MG63 (cell line): ENCODE measurements around the gene DNMT1. TPM values are rescaled to one million over a fixed set of nuclear protein-coding genes. Genes with fewer than 3 reads are reported as not detected.
"Not testable (repeated sequence)": the region's sequence is repeated elsewhere in the genome, so short reads cannot be mapped to it uniquely, and the experiment has no call there.

Source experiments
- DNase-seq: peaks from one replicate; pipeline ENCODE4 v3.0.0-alpha.2; 2020
- H3K27me3 ChIP-seq: fragments of 250-450 bp; sonication (Bioruptor Pico); 2 replicates; pipeline ENCODE4 v1.5.1; 2020; ENCODE audit warnings: mild to moderate bottlenecking, moderate library complexity
- H3K36me3 ChIP-seq: fragments of 250-450 bp; sonication (Bioruptor Pico); 2 replicates; pipeline ENCODE4 v1.5.1; 2020; ENCODE audit warnings: mild to moderate bottlenecking, moderate library complexity
- H3K4me3 ChIP-seq: fragments of 250-450 bp; sonication (Bioruptor Pico); 2 replicates; pipeline ENCODE4 v1.5.1; 2020; ENCODE audit warnings: mild to moderate bottlenecking, moderate library complexity
- H3K9me3 ChIP-seq: fragments of 250-450 bp; sonication (Bioruptor Pico); 2 replicates; pipeline ENCODE4 v1.5.1; 2020; ENCODE audit warnings: mild to moderate bottlenecking, moderate library complexity
- total RNA-seq: library from RNA; depleted of rRNA; stranded (reverse); fragments of >200 nt; shearing (Covaris generic); gene quantifications from 2 replicates; pipeline ENCODE4 v1.2.3, GENCODE V29; 2014; ENCODE audit warnings: low replicate concordance

The DNMT1 gene
- total RNA-seq, 1 experiment from 2014 or later = 138 TPM

- no peak for DNase-seq
- no peak overlapping the region for H3K4me3 ChIP-seq
- no peaks in the 10 kb centered on the region for H3K27me3 ChIP-seq
- H3K36me3 ChIP-seq = peaks cover 7% of the 10 kb centered on the region
- H3K9me3 ChIP-seq = no peaks in the 10 kb centered on the region
Observed at GRCh38 chr19:10226021-10226375, 31.2 kb upstream of the DNMT1 start.

- DNase-seq = no peak
- peaks cover 7% of the 10 kb centered on the region for H3K36me3 ChIP-seq
- no peak overlapping the region for H3K4me3 ChIP-seq
- no peaks in the 10 kb centered on the region for H3K9me3 ChIP-seq
- no peaks in the 10 kb centered on the region for H3K27me3 ChIP-seq
Observed at GRCh38 chr19:10224337-10224736, 29.6 kb upstream of the DNMT1 start.

DNA sequence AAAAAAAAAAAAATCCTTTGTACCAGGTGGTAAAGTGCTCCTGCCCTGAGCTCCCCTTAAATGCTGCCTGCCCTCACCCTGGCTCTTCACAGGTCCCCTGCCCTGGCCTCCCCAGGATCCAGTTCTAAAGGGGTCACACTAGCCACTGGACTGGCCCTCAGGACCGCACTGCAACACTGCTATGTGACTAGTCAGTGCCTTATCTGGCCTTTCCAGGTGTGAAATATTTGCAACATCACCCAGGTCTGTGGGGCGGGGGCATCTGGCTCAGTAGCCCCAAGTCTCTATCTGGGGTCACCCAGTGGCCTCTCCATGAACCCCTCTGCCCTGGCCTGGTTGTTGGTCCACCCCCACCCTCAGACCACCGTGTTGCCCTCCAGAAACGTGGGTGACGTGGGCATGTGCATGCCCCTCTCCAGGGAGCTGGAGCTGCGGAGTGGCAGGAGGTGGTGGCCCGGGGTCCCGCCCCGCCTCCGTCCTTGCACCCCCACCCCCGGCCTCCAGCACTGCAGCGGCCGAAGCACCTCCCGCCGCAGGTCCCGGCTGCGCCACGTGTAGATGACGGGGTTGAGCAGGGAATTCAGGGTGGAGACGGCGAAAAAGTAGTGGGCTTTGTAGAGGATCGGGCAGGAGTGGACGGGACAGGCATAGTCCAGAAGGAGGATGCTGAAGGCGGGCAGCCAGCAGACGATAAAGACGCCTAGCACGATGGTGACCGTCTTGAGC is 28.9 kb upstream of the DNMT1 start:
- H3K4me3 ChIP-seq = no peak overlapping the region
- DNase-seq = no peak

DNA sequence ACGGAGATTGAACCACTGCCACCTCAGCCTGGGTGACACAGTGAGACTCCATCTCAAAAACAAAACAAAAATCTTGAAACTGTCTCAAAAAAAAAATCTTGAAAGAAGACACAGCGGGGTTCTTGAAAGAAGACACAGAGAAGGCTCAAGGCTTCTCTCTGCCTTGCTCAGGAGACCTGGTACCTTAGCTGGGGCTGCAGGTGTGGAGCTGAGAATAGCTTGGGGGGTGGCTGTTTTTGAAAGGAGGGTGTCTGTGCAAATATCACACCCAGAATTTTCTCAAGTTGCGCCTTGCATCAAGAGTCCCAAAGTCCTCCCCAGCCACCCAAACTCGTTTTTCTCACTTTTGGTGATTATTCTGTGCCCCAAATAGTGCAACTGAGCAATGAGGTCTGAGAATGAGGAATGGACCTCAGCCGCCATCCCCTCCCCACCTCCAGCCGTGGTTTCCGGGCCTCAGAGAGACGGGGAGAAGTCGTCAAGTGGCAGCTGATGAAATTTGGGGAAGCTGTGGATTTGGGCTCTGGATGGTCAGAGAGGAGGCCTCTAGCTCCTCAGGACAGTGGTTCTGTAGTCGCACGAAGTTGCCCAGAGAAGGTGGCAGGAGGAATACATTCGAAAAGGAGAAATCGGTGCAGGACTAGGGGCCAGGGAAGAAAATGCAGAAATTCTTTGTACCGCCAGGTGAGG is 27.6 kb upstream of the DNMT1 start:
- Histone ChIP-seq H3K27me3 (no peaks in the 10 kb centered on the region), H3K36me3 (peaks cover 7% of the 10 kb centered on the region), H3K9me3 (no peaks in the 10 kb centered on the region), H3K4me3 (no peak overlapping the region)
- no peak for DNase-seq

More for the DNA sequence above, 28.9 kb upstream of the DNMT1 start:
- no peaks in the 10 kb centered on the region for H3K27me3 ChIP-seq
- H3K36me3 ChIP-seq = peaks cover 7% of the 10 kb centered on the region
- no peaks in the 10 kb centered on the region for H3K9me3 ChIP-seq

DNA sequence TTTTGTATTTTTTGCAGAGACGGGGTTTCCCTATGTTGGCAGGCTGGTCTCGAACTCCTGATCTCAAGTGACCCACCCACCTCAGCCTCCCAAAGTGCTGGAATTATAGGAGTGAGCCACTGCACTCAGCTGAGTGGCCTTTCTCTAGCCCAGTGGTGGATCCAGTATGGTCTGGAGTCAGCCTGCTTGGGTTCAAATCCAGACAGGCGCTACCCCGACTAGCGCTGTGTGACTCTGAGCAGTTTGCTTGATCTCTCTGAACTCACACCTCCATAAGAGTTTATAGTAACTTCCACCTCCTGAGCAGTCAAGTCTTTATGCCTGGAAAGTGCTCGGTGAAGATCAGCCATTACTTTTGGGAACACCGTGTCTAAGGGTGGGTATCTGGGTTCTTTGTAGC is 25.9 kb upstream of the DNMT1 start:
- no peak for DNase-seq
- H3K4me3 ChIP-seq = no peak overlapping the region
- H3K36me3 ChIP-seq = peaks cover 7% of the 10 kb centered on the region
- no peaks in the 10 kb centered on the region for H3K9me3 ChIP-seq
- H3K27me3 ChIP-seq = no peaks in the 10 kb centered on the region

- Histone ChIP-seq H3K36me3 (peaks cover 7% of the 10 kb centered on the region), H3K27me3 (no peaks in the 10 kb centered on the region), H3K4me3 (no peak overlapping the region), H3K9me3 (no peaks in the 10 kb centered on the region)
- peak; percentile 43 for DNase-seq
Observed at GRCh38 chr19:10219678-10220077, 24.9 kb upstream of the DNMT1 start.

DNA sequence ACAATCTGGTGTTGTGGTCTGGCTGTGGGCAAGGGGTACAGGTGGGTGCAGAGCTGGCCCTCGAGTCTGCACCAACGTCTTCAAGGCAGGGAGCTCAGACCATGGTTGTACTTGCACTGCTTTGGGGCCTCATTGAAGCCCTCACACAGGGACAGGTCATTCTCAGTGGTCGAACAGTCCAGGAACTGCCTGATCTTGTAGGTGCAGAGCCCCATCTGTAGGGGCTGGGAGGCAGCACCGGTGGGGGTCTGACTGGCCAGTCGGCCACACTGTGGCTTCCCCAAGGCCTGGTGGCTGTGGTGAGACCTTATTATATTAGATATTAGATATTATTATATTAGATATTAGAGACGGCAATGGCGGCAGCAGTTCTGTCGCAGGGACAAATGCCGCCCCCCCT is 22.3 kb upstream of the DNMT1 start:
- Histone ChIP-seq H3K4me3 (no peak overlapping the region), H3K27me3 (no peaks in the 10 kb centered on the region), H3K9me3 (no peaks in the 10 kb centered on the region), H3K36me3 (no peaks in the 10 kb centered on the region)
- DNase-seq = no peak

GRCh38 chr19:10214784-10215183 is 20.0 kb upstream of the DNMT1 start:
- Histone ChIP-seq H3K36me3 (no peaks in the 10 kb centered on the region), H3K9me3 (no peaks in the 10 kb centered on the region), H3K4me3 (no peak overlapping the region), H3K27me3 (no peaks in the 10 kb centered on the region)
- no peak for DNase-seq

- Histone ChIP-seq H3K27me3 (no peaks in the 10 kb centered on the region), H3K4me3 (no peak overlapping the region), H3K36me3 (no peaks in the 10 kb centered on the region), H3K9me3 (peaks cover 10% of the 10 kb centered on the region)
- no peak for DNase-seq
Observed at GRCh38 chr19:10211691-10212090, 16.9 kb upstream of the DNMT1 start.

GRCh38 chr19:10211061-10211460 is 16.3 kb upstream of the DNMT1 start:
- Histone ChIP-seq H3K36me3 (no peaks in the 10 kb centered on the region), H3K27me3 (no peaks in the 10 kb centered on the region), H3K9me3 (peaks cover 10% of the 10 kb centered on the region), H3K4me3 (no peak overlapping the region)
- no peak for DNase-seq

DNA sequence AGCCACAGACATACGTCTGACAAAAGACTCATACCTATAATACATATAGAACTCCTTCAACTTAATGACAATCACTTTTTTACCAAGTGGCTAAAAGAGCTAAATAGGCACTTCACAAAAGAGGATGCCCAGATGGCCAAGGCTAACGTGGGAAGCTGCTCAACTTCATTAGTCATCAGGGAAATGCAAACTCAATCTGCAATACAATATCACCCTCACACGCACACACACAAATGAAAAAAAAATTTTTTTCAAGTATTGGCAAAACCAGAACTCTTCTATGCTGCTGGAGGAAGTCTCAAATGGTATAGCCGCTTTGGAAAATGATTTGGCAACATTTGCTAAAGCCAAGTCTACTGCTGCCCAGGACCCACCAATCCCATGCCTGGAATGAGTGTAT is 14.6 kb upstream of the DNMT1 start:
- DNase-seq = peak; percentile 82
- H3K27me3 ChIP-seq = no peaks in the 10 kb centered on the region

DNA sequence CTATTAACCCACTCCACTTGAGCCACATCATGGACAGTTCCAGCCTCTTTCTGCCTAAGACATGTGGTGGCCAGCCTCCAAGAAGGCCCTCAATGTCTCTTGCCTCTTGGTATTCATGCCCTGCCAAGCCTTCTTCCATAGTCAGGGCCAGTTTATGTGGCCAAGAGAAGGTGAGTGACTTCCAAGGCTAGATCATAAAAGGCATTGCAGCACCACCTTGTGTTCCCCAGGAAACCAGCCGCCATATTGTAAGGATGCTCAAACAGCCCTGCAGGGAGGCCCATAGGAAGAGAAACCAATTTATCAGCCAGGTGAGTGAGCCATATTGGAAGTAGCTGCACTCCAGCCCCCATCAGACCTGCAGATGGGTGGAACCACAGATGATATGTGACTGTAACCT is 12.3 kb upstream of the DNMT1 start:
- no peaks in the 10 kb centered on the region for H3K36me3 ChIP-seq
- no peaks in the 10 kb centered on the region for H3K27me3 ChIP-seq
- H3K4me3 ChIP-seq = no peak overlapping the region
- peaks cover 10% of the 10 kb centered on the region for H3K9me3 ChIP-seq
- no peak for DNase-seq

More for the DNA sequence above, 14.6 kb upstream of the DNMT1 start:
- Histone ChIP-seq H3K36me3 (no peaks in the 10 kb centered on the region), H3K4me3 (no peak overlapping the region), H3K9me3 (peaks cover 10% of the 10 kb centered on the region)

DNA sequence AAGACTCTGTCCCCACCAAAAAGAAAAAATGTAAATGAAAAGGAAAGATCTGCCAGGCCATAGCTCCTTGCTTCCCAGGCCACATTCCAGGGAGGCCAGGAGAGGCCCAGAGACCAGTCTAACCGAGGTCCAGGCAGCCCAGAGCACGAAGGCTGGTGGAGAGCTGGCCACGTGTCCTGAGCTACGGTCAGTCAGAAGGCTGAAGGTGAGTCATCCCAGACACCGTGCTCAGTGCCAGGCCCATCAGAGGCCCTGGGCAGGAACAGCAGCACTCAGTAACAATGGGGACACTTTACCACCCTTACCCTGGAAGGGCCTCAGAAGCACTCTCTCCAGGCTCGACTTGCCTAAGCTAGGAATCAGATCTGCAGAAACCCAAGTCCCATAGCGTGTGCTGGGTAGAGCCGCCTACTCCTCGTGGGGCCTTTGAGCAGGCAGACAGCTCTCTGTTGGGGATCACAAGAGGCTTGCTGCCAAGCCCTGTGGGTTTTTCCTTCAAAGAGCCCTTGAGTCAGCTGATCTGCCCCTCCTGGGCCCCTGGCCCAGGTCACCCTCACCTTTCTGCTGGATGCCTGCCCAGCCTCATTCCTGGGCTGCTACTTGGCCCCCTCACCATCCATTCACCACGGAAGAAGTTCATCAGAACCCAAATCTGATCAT is 11.6 kb upstream of the DNMT1 start:
- Histone ChIP-seq H3K9me3 (peaks cover 10% of the 10 kb centered on the region), H3K4me3 (no peak overlapping the region), H3K36me3 (no peaks in the 10 kb centered on the region), H3K27me3 (no peaks in the 10 kb centered on the region)
- DNase-seq = peak; percentile 97

- peak; percentile 34 for DNase-seq
- H3K9me3 ChIP-seq = peaks cover 10% of the 10 kb centered on the region
- H3K27me3 ChIP-seq = no peaks in the 10 kb centered on the region
- no peak overlapping the region for H3K4me3 ChIP-seq
- no peaks in the 10 kb centered on the region for H3K36me3 ChIP-seq
Observed at GRCh38 chr19:10205636-10206035, 10.9 kb upstream of the DNMT1 start.

GRCh38 chr19:10203686-10204085 is 8.9 kb upstream of the DNMT1 start:
- H3K4me3 ChIP-seq = no peak overlapping the region
- H3K36me3 ChIP-seq = no peaks in the 10 kb centered on the region
- DNase-seq = no peak
- no peaks in the 10 kb centered on the region for H3K27me3 ChIP-seq
- H3K9me3 ChIP-seq = peaks cover 10% of the 10 kb centered on the region

- H3K36me3 ChIP-seq = no peaks in the 10 kb centered on the region
- no peaks in the 10 kb centered on the region for H3K9me3 ChIP-seq
- DNase-seq = no peak
- no peaks in the 10 kb centered on the region for H3K27me3 ChIP-seq
- H3K4me3 ChIP-seq = no peak overlapping the region
Observed at GRCh38 chr19:10201176-10201575, 6.4 kb upstream of the DNMT1 start.

- not testable (repeated sequence) for H3K27me3 ChIP-seq, H3K4me3 ChIP-seq, H3K9me3 ChIP-seq, H3K36me3 ChIP-seq, DNase-seq
Observed at GRCh38 chr19:10200101-10200500, 5.3 kb upstream of the DNMT1 start.
